PC-3 (cell line): ENCODE results near the gene WNT5A.

Source experiments
- EZH2 ChIP-seq: fragments of 300-600 bp; sonication (generic); IDR thresholded peaks from one replicate; pipeline ENCODE4 v1.6.1; 2017; ENCODE audit warnings: antibody characterized with exemption, mild to moderate bottlenecking, low read length; ENCODE audit not compliant: unreplicated experiment
- TF ChIP-seq, protein P1 (sequence below): fragments of 300-600 bp; sonication (generic); conservative IDR thresholded peaks from 2 replicates; pipeline ENCODE4 v1.5.1; 2017; ENCODE audit warnings: antibody characterized with exemption, low read depth, mild to moderate bottlenecking, low read length

DNA sequence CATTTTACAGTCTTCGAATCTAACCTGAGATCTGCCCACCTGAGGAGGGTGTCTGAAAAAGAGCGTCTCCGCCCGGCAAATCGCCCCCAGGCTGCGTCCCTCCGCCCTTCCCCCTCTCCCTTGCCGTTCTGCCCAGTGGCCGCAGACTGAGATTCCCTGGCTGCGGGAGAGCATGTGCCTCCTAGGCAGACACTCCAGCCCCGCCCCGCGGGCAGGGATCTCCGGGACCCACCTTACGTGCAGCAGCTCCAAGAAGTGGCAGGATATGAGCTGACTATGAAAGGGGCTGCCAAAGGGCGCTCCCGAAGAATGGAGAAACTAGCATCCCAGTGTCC, 2.7 kb upstream of the WNT5A start:
- TF ChIP-seq, protein P1, sequence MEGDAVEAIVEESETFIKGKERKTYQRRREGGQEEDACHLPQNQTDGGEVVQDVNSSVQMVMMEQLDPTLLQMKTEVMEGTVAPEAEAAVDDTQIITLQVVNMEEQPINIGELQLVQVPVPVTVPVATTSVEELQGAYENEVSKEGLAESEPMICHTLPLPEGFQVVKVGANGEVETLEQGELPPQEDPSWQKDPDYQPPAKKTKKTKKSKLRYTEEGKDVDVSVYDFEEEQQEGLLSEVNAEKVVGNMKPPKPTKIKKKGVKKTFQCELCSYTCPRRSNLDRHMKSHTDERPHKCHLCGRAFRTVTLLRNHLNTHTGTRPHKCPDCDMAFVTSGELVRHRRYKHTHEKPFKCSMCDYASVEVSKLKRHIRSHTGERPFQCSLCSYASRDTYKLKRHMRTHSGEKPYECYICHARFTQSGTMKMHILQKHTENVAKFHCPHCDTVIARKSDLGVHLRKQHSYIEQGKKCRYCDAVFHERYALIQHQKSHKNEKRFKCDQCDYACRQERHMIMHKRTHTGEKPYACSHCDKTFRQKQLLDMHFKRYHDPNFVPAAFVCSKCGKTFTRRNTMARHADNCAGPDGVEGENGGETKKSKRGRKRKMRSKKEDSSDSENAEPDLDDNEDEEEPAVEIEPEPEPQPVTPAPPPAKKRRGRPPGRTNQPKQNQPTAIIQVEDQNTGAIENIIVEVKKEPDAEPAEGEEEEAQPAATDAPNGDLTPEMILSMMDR, result no peak
- no peak for TF ChIP-seq EZH2
